Activated CD8-positive, alpha-beta memory T cell treated with anti-CD3 and anti-CD28 coated beads for 24 hours (primary cell): ENCODE results near the gene HSPG2.

Experiments used
- DNase-seq: peaks from one replicate; pipeline ENCODE4 v3.0.0-alpha.2; 2020

Gene HSPG2

GRCh38 chr1:21878009-21878773, 58.9 kb downstream of the HSPG2 start:
- DNase-seq, result no peak

- no peak for DNase-seq
These were observed 60.8 kb downstream of the HSPG2 start for GRCh38 chr1:21876267-21876666.

- no peak for DNase-seq
These were observed 61.5 kb downstream of the HSPG2 start for GRCh38 chr1:21875621-21876063.

GRCh38 chr1:21874778-21875547, 62.1 kb downstream of the HSPG2 start:
- DNase-seq, result no peak

- no peak for DNase-seq
These were observed 62.8 kb downstream of the HSPG2 start for GRCh38 chr1:21874328-21874727.

- no peak for DNase-seq
These were observed 63.3 kb downstream of the HSPG2 start for GRCh38 chr1:21873761-21874160.

GRCh38 chr1:21873174-21873573, 63.9 kb downstream of the HSPG2 start:
- DNase-seq, result no peak

DNA sequence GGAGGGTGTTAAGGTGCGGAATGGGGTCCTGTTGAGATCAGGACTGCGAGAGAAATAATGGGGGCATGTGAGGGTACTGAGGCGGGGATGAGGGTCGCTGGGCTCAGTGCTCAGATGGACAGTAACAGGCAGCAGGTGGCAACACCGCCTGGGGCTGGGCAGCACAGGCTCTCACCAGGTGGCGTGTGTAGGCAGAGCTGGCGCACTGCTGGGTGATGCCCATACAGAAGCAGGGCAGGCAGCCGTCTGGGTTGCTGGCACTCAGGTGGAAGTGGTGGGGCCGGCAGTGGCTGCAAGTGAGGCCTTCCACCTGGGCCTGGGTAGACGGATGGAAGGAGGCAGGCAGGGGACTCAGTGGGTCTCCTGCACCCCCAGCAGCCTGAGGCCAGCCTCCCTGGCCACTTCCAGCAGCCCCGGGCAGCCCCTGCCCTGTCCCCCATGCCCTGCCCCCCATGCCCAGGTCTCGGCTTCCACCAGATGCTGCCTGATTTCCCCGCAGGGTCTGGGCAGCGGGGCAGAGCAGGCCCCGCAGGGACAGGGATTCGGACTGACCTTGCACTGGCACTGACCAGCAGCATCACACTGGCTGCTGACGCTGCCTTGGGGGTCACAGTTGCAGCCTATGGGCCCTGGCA, 64.5 kb downstream of the HSPG2 start:
- no peak for DNase-seq

- DNase-seq, result no peak
These were observed 65.2 kb downstream of the HSPG2 start for GRCh38 chr1:21871943-21872342.

DNA sequence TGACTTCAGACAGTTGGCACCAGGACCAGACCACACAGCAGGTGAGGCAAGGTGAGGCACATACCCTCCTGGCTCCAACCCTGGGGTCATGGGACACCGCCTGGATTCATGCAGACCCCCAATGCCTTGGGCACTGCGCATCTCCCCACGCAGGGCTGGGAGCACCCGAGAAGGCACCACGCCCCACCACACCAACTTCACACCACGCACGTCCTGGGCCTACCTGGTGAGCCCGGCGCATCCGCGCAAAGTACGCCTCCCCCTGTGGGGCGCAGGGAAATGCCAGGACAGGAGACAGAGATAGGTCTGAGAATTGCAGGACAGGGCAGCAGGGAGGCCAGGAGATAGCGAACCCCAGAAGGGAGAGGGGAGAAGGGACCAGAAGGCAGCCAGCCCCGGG, 66.5 kb downstream of the HSPG2 start:
- DNase-seq, result no peak

DNA sequence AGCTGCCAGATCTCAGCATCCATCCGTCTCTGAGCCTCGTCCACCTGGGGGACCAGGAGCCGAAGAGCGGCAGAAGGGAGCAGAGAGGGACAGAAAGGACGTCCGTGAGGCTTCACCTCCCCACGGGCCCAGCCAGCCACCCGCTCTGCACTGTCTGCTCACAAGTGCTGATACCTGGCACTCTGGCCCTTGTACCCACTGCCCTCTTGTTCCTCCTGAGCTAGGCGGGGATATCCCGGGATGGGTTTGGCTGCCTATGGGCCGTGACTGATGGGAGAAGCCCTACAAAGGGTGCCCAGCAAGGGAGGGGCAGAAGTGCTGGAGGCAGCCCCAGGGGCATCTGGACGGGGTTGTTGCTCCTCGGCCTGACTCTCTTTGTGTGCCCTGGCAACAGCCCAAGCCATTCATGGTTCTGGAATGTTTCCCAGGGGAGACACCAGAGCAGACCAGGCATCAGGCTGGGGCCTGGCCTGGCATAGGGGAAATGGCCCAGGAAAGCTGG, 67.4 kb downstream of the HSPG2 start:
- no peak for DNase-seq

- no peak for DNase-seq
These were observed 68.1 kb downstream of the HSPG2 start for GRCh38 chr1:21868941-21869454.

- no peak for DNase-seq
These were observed 68.6 kb downstream of the HSPG2 start for GRCh38 chr1:21868482-21868881.

GRCh38 chr1:21867451-21867996, 69.6 kb downstream of the HSPG2 start:
- DNase-seq, result no peak

GRCh38 chr1:21866707-21867043, 70.4 kb downstream of the HSPG2 start:
- no peak for DNase-seq

DNA sequence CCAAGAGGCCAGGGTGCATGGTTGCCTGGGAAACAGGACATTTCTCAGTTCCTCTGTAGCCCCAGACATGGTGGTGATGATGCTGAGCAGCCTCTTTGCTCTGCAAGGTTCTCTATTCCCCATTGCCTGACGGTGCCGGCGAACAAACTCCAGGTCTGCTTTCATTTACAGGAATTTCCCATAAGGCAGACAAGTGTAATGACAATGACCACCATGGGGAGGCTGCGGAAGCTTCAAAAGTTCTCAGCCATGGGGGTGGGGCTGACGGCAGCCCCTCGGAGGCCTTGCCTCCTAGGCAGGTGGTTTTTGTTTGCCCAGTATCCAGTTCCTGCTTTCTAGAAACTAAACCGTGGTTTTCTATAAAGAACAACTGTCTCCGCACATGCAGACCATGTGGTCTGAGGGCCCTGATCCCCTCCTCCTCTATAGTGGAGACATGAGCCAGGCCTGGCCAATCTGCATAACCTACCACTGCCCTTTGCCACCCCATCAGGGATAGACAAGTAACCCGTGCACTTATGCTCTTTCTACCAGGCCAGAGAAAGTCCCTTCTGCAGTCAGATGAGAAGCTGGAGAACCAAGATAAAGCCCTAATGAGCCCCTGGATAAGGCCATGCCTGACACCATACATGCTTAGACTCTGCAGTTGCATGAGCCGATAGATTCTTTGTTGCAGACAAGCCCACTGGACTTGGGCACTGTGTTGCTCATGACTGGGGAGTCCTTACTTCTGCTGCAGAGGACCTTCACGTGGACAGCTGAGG, 71.0 kb downstream of the HSPG2 start:
- DNase-seq, result no peak

GRCh38 chr1:21865609-21865942, 71.5 kb downstream of the HSPG2 start:
- DNase-seq, result no peak

GRCh38 chr1:21864730-21865129, 72.4 kb downstream of the HSPG2 start:
- DNase-seq, result no peak

GRCh38 chr1:21863981-21864380, 73.1 kb downstream of the HSPG2 start:
- DNase-seq, result no peak

DNA sequence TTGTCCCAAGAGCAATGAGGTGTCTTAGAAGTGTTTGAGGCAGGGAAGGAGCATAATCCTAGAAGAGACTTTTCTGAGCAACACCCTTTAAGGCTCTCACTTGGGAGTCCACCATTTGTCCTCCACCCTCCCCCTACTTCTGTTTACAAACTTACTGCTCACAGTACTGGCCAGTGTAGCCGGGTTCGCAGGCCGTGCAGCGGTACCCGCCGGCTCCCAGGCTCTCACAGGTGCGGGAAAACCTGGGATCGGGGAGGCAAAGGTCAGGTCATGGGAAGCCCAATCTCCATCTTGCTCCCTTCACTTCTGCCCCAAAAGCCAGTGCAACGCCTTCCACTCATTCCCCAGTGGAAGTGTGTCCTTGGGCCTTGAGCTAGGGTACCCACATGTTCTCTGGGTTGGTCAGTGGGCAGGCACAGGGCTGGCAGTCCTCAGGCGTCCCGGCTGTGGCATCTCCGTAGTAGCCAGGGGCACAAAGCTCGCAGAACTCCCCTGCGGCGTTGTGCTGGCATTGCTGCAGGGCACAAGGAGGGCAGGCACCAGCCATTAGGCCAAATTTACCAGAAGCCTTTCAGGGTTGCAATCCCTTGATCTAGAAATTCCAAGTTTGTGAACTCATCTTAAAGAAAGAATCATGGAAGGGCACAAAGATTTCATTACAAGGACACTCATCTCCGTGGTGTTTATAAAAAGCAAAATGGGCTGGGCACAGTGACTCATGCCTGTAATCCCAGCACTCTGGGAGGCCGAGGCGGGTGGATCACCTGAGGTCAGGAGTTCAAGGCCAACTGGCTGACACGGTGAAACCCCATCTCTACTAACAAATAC, 75.3 kb downstream of the HSPG2 start:
- DNase-seq, result no peak

DNA sequence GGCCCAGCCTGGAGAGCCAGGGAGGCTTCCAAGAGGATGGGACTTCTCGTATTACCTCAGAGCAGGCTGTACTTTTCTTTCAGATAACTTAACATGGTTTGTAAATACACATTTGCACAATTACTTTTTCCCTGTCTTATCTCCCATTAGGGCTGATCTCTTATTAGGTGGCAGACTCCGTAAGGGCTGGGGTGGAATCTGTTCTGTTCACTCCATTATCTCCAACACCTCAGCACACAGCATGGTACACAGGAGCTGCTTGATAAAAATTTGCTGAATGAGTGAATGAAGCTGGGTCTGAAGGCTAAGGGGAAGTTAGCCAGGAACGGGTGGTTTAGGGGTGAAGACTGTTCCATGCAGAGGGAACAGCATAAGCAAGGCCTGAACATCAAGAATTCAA, 76.1 kb downstream of the HSPG2 start:
- DNase-seq, result no peak
